GM19099 (cell line): ENCODE data around the gene DLEC1.

ENCODE experiments used
- POLR2A ChIP-seq: IDR thresholded peaks from 3 replicates; pipeline ENCODE4 v1.6.1; 2011; ENCODE audit warnings: low read depth; ENCODE audit not compliant: insufficient read length; ENCODE audit errors: extremely low read depth

Gene DLEC1

DNA sequence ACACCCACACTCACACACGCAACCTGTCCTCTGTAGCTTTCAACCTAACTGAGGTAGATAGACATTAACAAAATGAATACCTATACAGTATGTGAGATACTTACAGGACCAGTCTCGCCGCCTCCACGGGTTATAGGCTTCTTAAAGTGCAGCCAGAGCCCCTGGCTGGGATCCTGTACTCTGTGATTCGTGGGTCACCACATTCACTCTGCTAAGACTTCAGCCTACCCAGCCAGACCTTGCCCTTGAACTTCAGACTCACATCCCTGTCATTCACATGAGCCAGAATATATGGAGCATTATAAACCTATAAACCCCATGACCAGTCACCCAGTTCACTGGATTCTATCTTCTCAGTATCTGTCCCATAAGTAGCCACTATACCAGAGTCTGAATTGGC, 1.4 kb downstream of the DLEC1 start:
- no peak for TF ChIP-seq POLR2A

- no peak for TF ChIP-seq POLR2A
Measured at GRCh38 chr3:38043486-38043885, 4.5 kb downstream of the DLEC1 start.

DNA sequence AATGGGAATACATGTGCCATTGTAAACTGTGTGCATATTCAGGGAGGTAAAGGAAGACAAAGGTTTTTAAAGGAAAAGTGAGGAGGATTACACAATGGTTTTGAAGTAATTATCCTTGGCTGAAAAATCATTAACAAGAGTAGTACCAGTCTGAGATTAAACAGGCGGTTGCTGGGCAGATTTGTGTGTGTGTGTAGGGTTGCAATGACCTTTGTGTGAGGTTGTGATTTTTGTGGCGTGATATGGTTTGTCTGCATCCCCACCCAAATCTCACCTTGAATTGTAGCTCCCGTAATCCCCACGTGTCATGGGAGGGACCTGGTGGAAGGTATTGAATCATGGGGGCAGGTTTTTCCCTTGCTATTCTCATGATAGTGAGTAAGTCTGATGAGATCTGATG, 7.0 kb downstream of the DLEC1 start:
- TF ChIP-seq POLR2A, result no peak

GRCh38 chr3:38046821-38047220, 7.8 kb downstream of the DLEC1 start:
- TF ChIP-seq POLR2A, result no peak

- TF ChIP-seq POLR2A, result no peak
Measured at GRCh38 chr3:38047896-38048295, 8.9 kb downstream of the DLEC1 start.

- TF ChIP-seq POLR2A, result no peak
Measured at GRCh38 chr3:38049358-38050126, 10.5 kb downstream of the DLEC1 start.

GRCh38 chr3:38051131-38051530, 12.1 kb downstream of the DLEC1 start:
- no peak for TF ChIP-seq POLR2A

- no peak for TF ChIP-seq POLR2A
Measured at GRCh38 chr3:38054499-38055001, 15.5 kb downstream of the DLEC1 start.

- TF ChIP-seq POLR2A, result no peak
Measured at GRCh38 chr3:38059148-38059547, 20.1 kb downstream of the DLEC1 start.

DNA sequence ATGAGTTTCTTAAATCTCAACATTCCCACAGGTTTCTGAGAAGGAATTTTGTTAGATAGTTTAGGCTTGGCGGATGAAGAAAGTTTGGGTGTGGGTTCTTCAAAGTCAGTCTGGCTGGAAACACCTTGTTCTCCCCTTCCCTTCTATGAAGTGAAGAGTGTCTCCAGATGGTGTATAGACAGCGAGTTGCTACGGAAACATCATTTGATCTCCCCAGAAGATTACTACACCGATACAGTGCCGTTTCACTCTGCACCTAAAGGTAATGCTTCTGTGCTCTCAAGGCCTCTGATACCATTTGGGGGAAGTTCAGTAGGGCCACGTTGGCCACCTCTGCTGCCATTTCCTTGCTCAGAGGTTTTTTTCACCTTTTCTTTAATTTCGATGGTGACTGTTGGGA, 20.6 kb downstream of the DLEC1 start:
- TF ChIP-seq POLR2A, result no peak

DNA sequence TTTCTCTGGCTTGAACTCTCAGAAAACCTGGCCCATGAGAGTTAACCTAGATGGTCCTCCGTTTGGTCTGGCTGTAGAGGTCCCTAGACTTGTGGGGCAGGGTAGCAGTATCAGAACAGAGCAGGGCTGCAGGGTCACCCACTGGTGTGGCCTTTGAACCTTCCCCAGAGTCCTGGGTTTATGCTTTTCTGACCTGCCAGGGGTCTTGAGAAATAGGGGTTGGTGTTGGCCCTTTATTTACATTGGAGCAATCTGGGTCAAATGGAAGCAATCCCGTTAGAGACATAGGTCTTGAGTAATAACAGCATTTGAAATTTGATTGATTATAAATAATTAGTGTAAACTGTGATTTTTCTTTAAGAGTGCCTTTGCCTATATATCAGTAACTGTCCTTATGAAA, 23.8 kb downstream of the DLEC1 start:
- TF ChIP-seq POLR2A, result no peak

GRCh38 chr3:38067508-38068233, 28.7 kb downstream of the DLEC1 start:
- no peak for TF ChIP-seq POLR2A

DNA sequence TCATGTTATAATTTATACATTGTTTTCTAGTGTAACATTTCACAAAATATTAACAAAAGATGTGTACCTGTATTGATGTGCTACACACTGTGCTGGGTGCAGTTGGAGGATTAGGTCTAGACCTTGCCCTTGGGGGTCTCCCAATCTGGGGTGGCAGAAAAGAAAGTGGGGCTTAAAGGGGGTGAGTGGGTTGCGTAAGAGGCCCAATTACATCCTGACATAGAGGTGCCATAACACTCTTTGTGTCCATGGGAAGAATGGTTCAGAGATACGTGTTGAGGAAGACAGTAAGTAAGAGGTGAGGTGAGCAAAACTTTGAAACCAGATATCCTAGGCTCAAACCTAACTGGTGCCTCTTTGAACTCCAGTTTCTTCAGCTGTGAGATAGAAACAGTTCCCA, 31.0 kb downstream of the DLEC1 start:
- no peak for TF ChIP-seq POLR2A

DNA sequence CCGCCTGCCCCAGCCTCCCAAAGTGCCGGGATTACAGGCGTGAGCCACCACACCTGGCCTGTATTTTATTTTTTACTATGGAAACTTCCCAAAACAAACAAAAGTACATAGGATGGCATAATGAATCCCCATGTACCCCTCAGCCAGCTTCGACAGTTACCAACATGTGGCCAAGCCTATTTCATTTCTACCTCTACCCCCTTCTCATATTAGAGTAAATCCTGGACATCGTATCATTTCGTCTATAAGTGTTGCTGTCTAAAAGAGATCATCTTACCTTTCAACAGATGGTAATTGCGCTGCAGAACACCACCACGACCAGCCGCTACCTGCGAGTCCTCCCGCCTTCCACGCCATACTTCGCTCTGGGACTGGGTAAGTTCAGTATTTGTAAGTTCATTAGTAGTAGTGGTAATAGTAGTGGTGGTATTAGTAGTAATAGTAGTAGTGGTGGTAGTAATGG, 44.9 kb downstream of the DLEC1 start:
- TF ChIP-seq POLR2A, result no peak

DNA sequence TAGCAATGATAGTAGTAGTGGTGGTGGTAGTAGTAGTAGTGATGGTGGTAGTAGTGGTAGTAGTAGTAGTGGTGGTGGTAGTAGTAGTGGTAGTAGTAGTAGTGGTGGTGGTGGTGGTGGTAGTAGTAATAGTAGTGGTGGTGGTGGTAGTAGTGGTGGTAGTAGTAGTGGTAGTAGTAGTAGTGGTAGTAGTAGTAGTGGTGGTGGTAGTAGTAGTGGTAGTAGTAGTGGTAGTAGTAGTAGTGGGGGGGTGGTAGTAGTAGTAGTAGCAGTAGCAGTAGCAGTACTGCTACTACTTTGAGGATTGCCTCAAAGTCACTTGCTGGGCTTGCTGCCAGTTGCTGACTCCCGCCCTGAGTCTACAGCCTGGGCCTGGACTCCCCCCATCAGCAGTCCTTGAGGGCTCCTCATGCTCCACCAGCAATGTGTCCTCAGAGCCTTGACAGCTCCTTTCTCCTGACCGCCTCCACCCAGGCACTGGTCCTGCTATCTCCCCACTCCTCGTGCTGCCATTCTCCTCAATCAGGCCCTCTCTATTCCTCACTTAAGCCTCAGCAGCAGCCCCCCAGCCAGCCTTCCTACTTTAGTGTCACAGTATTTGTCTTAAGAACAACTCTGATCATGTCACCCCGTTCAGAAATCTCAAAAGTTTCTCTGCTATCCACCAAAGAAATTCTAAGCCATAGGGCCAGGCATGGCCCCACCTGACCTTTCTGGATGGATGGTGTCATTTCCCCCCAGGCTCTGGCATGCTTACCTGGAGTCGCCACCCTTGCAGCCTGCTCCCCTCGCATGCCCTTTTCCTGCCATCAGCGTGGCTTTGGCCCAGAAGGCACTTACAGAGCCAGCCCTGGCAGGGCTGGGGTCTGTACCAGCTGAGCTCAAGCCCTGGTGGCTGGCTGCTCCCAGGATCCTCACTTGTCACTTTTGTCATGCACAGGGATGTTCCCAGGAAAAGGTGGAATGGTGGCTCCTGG, 45.6 kb downstream of the DLEC1 start:
- TF ChIP-seq POLR2A, result no peak
